ENCODE measurements around the gene EEPD1. TPM values are rescaled to one million over a fixed set of nuclear protein-coding genes. Genes with fewer than 3 reads are reported as not detected.

The EEPD1 gene
- polyA plus RNA-seq, 2 of the 4 experiments (the other 2 are of a cell fraction), result 16.0 to 24.3 TPM

- no peak overlapping the region for H3K4me3 ChIP-seq
- peak overlapping the region; percentile 94 to 95 for H3K27ac ChIP-seq
- peak overlapping the region; percentile 89 for H3K4me2 ChIP-seq
- TF ChIP-seq POLR2AphosphoS2 (conservative IDR thresholded peaks at IDR 0.05; ENCODE audit: low read length) (no peak), SREBF2 (IDR thresholded peaks at IDR 0.05) (no peak), POLR2A (IDR thresholded peaks at IDR 0.05; ENCODE audit: low read length) (no peak), JUN (IDR thresholded peaks at IDR 0.05) (no peak), RAD21 (conservative IDR thresholded peaks at IDR 0.05 in 1 of 2, IDR thresholded peaks at IDR 0.05 in 1 of 2) (no peak)
- DNase-seq (ENCODE audit: low read depth in 1 of 2, low spot score in 1 of 2), result no peak
- ATAC-seq, result no peak
- no peak for FAIRE-seq
- H3K4me1 ChIP-seq, result peaks cover 76% of the 10 kb centered on the region
- H3K9me3 ChIP-seq, result no peaks in the 10 kb centered on the region
- POLR2A ChIA-PET, result no interaction called here
- WGBS (ENCODE audit: missing lambda C conversion rate), result 76% methylated on average over 6 of the region's 7 CpGs
- CTCF ChIA-PET, result interaction anchor here (0.7 to 13.7 kb wide), 3 partner anchors 13 to 293 kb away, joined by 4 to 105 read pairs (median 8); no protein-coding TSS in a partner anchor
These were observed 125.1 kb downstream of the EEPD1 start for GRCh38 chr7:36278069-36278619.

GRCh38 chr7:36278620-36279172 is 125.6 kb downstream of the EEPD1 start:
- H3K4me2 ChIP-seq, result peak overlapping the region; percentile 89
- ATAC-seq (peak in 1 of 2 experiments; percentile 39; a peak in 3 of 6 replicates), FAIRE-seq (no peak)

GRCh38 chr7:36279200-36279925 is 126.3 kb downstream of the EEPD1 start:
- Histone ChIP-seq H3K4me3 (no peak overlapping the region), H3K4me1 (peaks cover 70% of the 10 kb centered on the region), H3K4me2 (peak overlapping the region; percentile 89), H3K9me3 (no peaks in the 10 kb centered on the region), H3K27ac (peak overlapping the region; percentile 94 to 95)
- WGBS (ENCODE audit: missing lambda C conversion rate), result 71% methylated on average over 9 of the region's 9 CpGs
- TF ChIP-seq HOXA7 (CRISPR knock-in tag; IDR thresholded peaks at IDR 0.05) (no peak), FOSB (CRISPR knock-in tag; IDR thresholded peaks at IDR 0.05) (no peak)
- ATAC-seq (peak in 1 of 2 experiments; percentile 34; a peak in 3 of 6 replicates), FAIRE-seq (no peak), DNase-seq (ENCODE audit: low read depth in 1 of 2, low spot score in 1 of 2) (no peak)
- ChIA-PET CTCF (interaction anchor here (1.7 to 13.7 kb wide), 4 partner anchors 11 to 294 kb away, joined by 8 to 105 read pairs (median 17); no protein-coding TSS in a partner anchor), POLR2A (no interaction called here)

More at GRCh38 chr7:36278620-36279172, 125.6 kb downstream of the EEPD1 start:
- WGBS (ENCODE audit: missing lambda C conversion rate), result 40% methylated on average over 6 of the region's 7 CpGs
- no peak for TF ChIP-seq RAD21 (conservative IDR thresholded peaks at IDR 0.05 in 1 of 2, IDR thresholded peaks at IDR 0.05 in 1 of 2)
- no peak for TF ChIP-seq ZNF302 (CRISPR knock-in tag; IDR thresholded peaks at IDR 0.05)
- no peak for TF ChIP-seq ZC3H11A (IDR thresholded peaks at IDR 0.05)
- TF ChIP-seq CBX8 (IDR thresholded peaks at IDR 0.05), result no peak
- TF ChIP-seq BHLHE40 (IDR thresholded peaks at IDR 0.05; ENCODE audit: low read depth, low read length), result no peak
- no peak for TF ChIP-seq EP300 (IDR thresholded peaks at IDR 0.05)
- no peak for TF ChIP-seq FOSB (CRISPR knock-in tag; IDR thresholded peaks at IDR 0.05)
- TF ChIP-seq ZFP36 (IDR thresholded peaks at IDR 0.05; ENCODE audit: borderline replicate concordance, partially characterized antibody), result no peak
- no peak for TF ChIP-seq GATA3 (IDR thresholded peaks at IDR 0.05; ENCODE audit: borderline replicate concordance)
- no peak for TF ChIP-seq CTCF (IDR thresholded peaks at IDR 0.05)
- TF ChIP-seq POLR2AphosphoS2 (conservative IDR thresholded peaks at IDR 0.05; ENCODE audit: low read length), result no peak
- TF ChIP-seq E2F6 (IDR thresholded peaks at IDR 0.05; ENCODE audit: borderline replicate concordance, low read depth), result no peak
- TF ChIP-seq KDM1A (IDR thresholded peaks at IDR 0.05; ENCODE audit: low read depth), result no peak
- no peak for TF ChIP-seq RARB (CRISPR knock-in tag; IDR thresholded peaks at IDR 0.05)
- no peak for TF ChIP-seq KDM5A (IDR thresholded peaks at IDR 0.05)
- TF ChIP-seq RFX5 (IDR thresholded peaks at IDR 0.05), result no peak
- no peak for TF ChIP-seq ZSCAN20 (CRISPR knock-in tag; IDR thresholded peaks at IDR 0.05)
- TF ChIP-seq JUNB (IDR thresholded peaks at IDR 0.05), result no peak
- TF ChIP-seq HDAC2 (IDR thresholded peaks at IDR 0.05), result no peak
- TF ChIP-seq PHF8 (IDR thresholded peaks at IDR 0.05; ENCODE audit: borderline replicate concordance, low read depth), result no peak
- POLR2A ChIA-PET, result no interaction called here
- CTCF ChIA-PET, result interaction anchor here (0.7 to 13.7 kb wide), 2 partner anchors 12 to 236 kb away, joined by 4 to 105 read pairs; no protein-coding TSS in a partner anchor
- peak overlapping the region; percentile 94 to 95 for H3K27ac ChIP-seq
- no peak for DNase-seq (ENCODE audit: low read depth in 1 of 2, low spot score in 1 of 2)
- no peak overlapping the region for H3K4me3 ChIP-seq
- no peaks in the 10 kb centered on the region for H3K9me3 ChIP-seq
- H3K4me1 ChIP-seq, result peaks cover 74% of the 10 kb centered on the region
